Lower leg skin (tissue), 4 donors: ENCODE measurements around the gene SPSB1. TPM values are rescaled to one million over a fixed set of nuclear protein-coding genes. Genes with fewer than 3 reads are reported as not detected.

Source experiments
- DNase-seq, 2 donors: peaks; one replicate each; pipeline ENCODE4 v3.0.0-alpha.2; 2019; ENCODE audit warnings: low spot score in 2 of 2
- H3K4me3 ChIP-seq: fragments of 200-600 bp; sonication (generic); 2 replicates; pipeline ENCODE4 v1.5.1; 2017; ENCODE audit warnings: mild to moderate bottlenecking, low read depth; ENCODE audit not compliant: poor library complexity, severe bottlenecking
- POLR2A ChIP-seq, 2 donors: fragments of 450-650 bp; IDR thresholded peaks; one replicate each; pipeline ENCODE4 v1.6.1; 2016 to 2017; ENCODE audit warnings: antibody characterized with exemption in 2 of 2, mild to moderate bottlenecking in 1 of 2, moderate library complexity in 1 of 2
- WGBS, 2 donors: methylation state at CpG; one replicate each; pipeline ENCODE4 v1.1.5; 2018; 5-methylcytosine and 5-hydroxymethylcytosine counted together
- intact Hi-C: fragments of 100-400 bp; cut with DNase I; formaldehyde crosslinking; loops from one replicate; pipeline ENCODE4 v1.15.0; 2023; ENCODE audit warnings: low total_unique reads
- total RNA-seq, 4 donors: library from RNA; depleted of rRNA; stranded (reverse); fragments of >200 nt; gene quantifications; one replicate each; pipeline ENCODE4 v1.1.0, GENCODE V29; 2016
- TF ChIP-seq, protein P1 (sequence below), 3 donors: fragments of 450-650 bp; IDR thresholded peaks; one replicate each; pipeline ENCODE4 v1.5.1; 2016; ENCODE audit warnings: antibody characterized with exemption in 3 of 3, mild to moderate bottlenecking in 3 of 3, moderate library complexity in 2 of 3

Gene SPSB1
- total RNA-seq, 4 donors from 2014 or later: 25.3 to 75.5 (median 45.3) TPM

DNA sequence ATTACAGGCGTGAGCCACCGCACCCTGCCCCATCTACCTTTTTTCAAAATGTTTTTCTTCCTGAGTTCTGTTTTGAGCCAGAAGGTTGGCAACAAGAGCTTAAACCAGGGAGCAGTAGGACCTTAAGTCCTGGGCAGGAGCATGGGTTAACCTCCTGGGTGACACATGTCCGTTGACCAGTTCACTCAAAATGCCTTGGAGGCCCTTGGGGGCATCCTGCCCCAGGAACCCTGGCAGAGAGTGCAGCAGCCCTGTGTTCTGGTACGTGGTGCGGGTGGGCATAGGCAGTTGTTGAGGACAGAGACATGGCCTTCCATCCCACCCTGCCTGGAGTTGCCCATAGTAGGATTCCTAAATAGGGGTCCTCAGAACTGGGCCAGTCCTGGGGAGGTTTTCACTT, 46.5 kb upstream of the SPSB1 start:
- no peak overlapping the region for H3K4me3 ChIP-seq
- TF ChIP-seq, protein P1, sequence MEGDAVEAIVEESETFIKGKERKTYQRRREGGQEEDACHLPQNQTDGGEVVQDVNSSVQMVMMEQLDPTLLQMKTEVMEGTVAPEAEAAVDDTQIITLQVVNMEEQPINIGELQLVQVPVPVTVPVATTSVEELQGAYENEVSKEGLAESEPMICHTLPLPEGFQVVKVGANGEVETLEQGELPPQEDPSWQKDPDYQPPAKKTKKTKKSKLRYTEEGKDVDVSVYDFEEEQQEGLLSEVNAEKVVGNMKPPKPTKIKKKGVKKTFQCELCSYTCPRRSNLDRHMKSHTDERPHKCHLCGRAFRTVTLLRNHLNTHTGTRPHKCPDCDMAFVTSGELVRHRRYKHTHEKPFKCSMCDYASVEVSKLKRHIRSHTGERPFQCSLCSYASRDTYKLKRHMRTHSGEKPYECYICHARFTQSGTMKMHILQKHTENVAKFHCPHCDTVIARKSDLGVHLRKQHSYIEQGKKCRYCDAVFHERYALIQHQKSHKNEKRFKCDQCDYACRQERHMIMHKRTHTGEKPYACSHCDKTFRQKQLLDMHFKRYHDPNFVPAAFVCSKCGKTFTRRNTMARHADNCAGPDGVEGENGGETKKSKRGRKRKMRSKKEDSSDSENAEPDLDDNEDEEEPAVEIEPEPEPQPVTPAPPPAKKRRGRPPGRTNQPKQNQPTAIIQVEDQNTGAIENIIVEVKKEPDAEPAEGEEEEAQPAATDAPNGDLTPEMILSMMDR (IDR thresholded peaks at IDR 0.05): no peak
- no peak for TF ChIP-seq POLR2A (IDR thresholded peaks at IDR 0.05)
- intact Hi-C loops: no loop called here

DNA sequence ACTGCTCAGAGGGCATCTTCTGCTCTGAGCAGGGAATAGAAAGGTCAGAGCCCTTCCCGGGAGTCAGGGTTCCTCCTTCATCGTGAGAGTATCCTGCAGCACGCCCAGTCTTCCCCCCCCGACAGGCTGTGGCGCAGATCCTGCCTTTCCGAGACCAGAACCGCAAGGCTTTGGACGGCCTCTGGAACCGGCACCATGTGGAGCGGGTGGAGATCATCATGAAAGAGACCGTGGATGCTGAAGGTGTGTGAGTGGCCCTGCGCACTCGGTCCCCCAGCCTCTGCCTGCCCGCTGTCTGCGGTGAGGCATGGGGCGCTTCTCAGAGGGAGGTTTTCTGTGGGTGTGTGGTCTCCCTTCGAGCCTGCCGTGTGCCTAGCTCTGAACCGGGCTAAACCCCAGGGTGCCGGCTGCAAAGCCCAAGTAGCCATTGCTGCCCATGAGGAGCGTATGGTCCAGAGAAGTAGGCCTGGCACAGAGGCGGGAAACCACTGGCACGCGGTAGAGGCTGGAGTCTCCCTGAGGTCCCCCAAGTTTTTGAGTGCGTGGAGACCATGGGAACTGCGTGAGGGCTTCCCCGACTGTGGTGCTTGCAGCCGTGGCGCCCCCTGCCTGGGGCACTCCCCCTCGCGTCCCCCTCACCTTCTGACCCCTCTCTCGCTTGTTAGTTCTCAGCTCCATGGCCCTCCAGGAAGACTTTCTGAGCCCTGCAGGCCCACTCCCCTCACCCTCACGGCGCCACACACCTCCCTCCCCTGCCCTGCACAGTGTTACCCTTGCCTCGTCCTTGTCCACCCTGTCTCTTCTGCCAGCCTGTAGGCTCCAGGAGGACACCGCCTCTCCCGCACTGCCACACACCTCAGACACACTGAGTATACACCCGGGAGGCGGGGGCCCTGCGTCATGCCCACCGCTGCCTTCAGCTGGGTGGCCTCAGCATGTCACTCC, 45.6 kb upstream of the SPSB1 start:
- 79 to 83% methylated on average over 36 to 41 of the region's 41 CpGs for WGBS, 2 donors
- no peak for DNase-seq
- H3K4me3 ChIP-seq: no peak overlapping the region
- TF ChIP-seq, protein P1 (IDR thresholded peaks at IDR 0.05): no peak
- TF ChIP-seq POLR2A (IDR thresholded peaks at IDR 0.05): no peak
- intact Hi-C loops: no loop called here

More for the DNA sequence above, 46.5 kb upstream of the SPSB1 start:
- no peak for DNase-seq
- 94% methylated on average over 5 of the region's 5 CpGs for WGBS, 2 donors

DNA sequence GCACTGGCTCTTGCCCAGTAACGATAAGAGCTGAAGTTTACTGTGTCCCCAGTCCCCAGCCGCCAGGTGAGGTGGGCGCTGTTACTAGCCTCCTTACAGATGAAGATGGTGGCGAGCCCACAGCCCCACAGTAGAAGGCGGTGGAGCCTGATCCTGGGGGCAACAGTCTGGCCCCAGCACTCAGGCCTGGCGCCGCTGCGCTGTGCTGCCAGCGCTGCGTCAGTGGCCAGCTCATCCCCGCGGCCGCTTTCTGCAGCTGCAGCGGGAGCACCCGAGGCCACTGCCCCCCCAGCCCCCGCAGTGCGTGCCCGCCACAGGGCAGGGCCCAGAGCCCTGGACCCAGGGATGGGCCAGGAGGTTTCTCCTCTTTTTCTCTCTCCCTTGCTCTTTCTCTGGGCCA, 44.8 kb upstream of the SPSB1 start:
- 73 to 79% methylated on average over 18 of the region's 18 CpGs for WGBS, 2 donors
- intact Hi-C loops: no loop called here

DNA sequence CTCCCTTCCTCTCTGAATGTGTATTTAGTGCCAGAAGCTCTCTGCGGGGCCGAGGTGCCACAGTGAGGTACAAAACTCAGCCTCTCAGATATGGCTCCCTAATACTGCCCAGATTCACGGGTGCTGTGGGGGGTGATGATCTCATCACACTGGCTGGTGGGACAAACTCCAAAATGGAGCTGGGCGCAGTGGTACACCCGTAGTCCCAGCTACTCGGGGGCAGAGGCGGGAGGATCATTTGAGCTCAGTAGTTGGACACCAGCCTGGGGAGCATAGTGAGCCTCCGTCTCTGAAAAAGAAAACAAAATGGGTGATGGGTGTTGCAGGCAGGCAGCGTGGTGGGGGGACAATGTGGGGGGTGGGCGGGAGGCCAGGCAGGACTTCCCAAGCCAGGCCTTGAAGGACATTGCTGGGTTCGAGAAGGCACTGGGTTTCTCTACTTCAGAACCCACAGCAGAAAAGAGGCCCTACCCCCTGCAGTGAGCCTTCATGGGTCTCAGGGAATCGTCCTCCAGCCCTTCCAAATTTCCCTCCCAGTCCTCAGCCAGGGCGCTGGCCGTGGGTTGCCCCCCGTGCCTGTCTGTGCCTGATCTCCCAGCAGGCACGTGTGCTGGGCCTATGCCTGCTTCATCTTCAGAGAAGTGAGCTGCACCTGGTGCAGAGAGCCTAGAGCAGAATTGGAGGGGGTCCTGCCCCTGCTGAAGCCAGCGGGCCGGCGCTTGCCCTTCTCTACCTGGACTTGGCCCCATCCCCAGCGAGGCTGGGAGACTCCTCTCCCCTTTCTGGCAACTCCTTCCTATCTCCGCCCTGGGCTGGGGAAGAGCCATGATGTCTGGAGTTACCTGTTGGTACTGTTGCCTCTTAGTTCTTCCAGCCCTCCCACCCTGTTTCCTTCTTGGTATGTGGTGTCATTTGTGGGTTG, 44.1 kb upstream of the SPSB1 start:
- DNase-seq: peak in 1 of 2 donors; percentile 44
- 38 to 51% methylated on average over 21 of the region's 21 CpGs for WGBS, 2 donors
- TF ChIP-seq, protein P1 (IDR thresholded peaks at IDR 0.05): no peak
- TF ChIP-seq POLR2A (IDR thresholded peaks at IDR 0.05): no peak
- H3K4me3 ChIP-seq: no peak overlapping the region
- intact Hi-C loops: no loop called here

More for the DNA sequence above, 44.8 kb upstream of the SPSB1 start:
- DNase-seq: no peak
- no peak for TF ChIP-seq POLR2A (IDR thresholded peaks at IDR 0.05)
- TF ChIP-seq, protein P1 (IDR thresholded peaks at IDR 0.05): no peak
- H3K4me3 ChIP-seq: no peak overlapping the region

DNA sequence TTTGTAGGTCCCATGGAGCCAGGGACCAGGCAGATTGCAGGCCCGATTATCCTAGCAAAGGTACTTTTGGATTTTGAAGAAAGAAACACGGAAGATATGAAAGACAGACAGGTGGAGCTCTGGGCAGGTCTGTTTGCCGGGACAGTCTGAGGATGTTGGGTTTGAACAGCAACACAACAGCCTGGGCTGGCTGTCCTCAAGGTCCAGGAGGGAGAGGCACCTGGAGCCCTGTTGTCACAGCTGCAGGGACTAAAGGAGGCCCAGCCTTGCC, 43.5 kb upstream of the SPSB1 start:
- WGBS, 2 donors: 34 to 55% methylated on average over 3 of the region's 3 CpGs
- TF ChIP-seq, protein P1 (IDR thresholded peaks at IDR 0.05): no peak
- TF ChIP-seq POLR2A (IDR thresholded peaks at IDR 0.05): no peak
- DNase-seq: no peak
- intact Hi-C loops: no loop called here
- no peak overlapping the region for H3K4me3 ChIP-seq
